Tibial nerve (tissue), 4 donors: ENCODE data around the gene PELO.

Experiments
- EP300 ChIP-seq, 2 donors: sonication (generic); formaldehyde crosslinking; IDR thresholded peaks; one replicate each; pipeline ENCODE4 v1.6.1; 2017; ENCODE audit warnings: antibody characterized with exemption in 2 of 2, mild to moderate bottlenecking in 1 of 2
- POLR2A ChIP-seq, 2 donors: fragments of 450-650 bp; IDR thresholded peaks; one replicate each; pipeline ENCODE4 v1.6.1; 2017; ENCODE audit warnings: antibody characterized with exemption in 2 of 2, mild to moderate bottlenecking in 2 of 2, moderate library complexity in 2 of 2
- TF ChIP-seq, protein P1 (sequence below), 5 experiments: fragments of 200-600 bp in 3 of 5; fragments of 450-650 bp in 2 of 5; sonication (generic) in 3 of 5; IDR thresholded peaks; one replicate each; pipeline ENCODE4 v1.5.1; 2016 to 2019; ENCODE audit warnings: antibody characterized with exemption in 5 of 5, mild to moderate bottlenecking in 3 of 5, moderate library complexity in 2 of 5

- TF ChIP-seq, protein P1, sequence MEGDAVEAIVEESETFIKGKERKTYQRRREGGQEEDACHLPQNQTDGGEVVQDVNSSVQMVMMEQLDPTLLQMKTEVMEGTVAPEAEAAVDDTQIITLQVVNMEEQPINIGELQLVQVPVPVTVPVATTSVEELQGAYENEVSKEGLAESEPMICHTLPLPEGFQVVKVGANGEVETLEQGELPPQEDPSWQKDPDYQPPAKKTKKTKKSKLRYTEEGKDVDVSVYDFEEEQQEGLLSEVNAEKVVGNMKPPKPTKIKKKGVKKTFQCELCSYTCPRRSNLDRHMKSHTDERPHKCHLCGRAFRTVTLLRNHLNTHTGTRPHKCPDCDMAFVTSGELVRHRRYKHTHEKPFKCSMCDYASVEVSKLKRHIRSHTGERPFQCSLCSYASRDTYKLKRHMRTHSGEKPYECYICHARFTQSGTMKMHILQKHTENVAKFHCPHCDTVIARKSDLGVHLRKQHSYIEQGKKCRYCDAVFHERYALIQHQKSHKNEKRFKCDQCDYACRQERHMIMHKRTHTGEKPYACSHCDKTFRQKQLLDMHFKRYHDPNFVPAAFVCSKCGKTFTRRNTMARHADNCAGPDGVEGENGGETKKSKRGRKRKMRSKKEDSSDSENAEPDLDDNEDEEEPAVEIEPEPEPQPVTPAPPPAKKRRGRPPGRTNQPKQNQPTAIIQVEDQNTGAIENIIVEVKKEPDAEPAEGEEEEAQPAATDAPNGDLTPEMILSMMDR (IDR thresholded peaks at IDR 0.05), result no peak
- no peak for TF ChIP-seq POLR2A (IDR thresholded peaks at IDR 0.05)
- TF ChIP-seq EP300 (IDR thresholded peaks at IDR 0.05), result no peak
These were observed 18.7 kb upstream of the PELO start for GRCh38 chr5:52769061-52769460.
